GM21423 (cell line): ENCODE results near the gene FUT7.

ENCODE experiments used
- ATAC-seq: cut with Tn5 transposase; IDR thresholded peaks from one replicate; pipeline ENCODE4 v1.9.1; 2021; ENCODE audit warnings: mild to moderate bottlenecking, moderate library complexity; ENCODE audit not compliant: unreplicated experiment

Gene FUT7

GRCh38 chr9:136985027-136985602 is 46.8 kb downstream of the FUT7 start:
- ATAC-seq, result no peak

- no peak for ATAC-seq
Observed at GRCh38 chr9:136984464-136985026, 47.3 kb downstream of the FUT7 start.

DNA sequence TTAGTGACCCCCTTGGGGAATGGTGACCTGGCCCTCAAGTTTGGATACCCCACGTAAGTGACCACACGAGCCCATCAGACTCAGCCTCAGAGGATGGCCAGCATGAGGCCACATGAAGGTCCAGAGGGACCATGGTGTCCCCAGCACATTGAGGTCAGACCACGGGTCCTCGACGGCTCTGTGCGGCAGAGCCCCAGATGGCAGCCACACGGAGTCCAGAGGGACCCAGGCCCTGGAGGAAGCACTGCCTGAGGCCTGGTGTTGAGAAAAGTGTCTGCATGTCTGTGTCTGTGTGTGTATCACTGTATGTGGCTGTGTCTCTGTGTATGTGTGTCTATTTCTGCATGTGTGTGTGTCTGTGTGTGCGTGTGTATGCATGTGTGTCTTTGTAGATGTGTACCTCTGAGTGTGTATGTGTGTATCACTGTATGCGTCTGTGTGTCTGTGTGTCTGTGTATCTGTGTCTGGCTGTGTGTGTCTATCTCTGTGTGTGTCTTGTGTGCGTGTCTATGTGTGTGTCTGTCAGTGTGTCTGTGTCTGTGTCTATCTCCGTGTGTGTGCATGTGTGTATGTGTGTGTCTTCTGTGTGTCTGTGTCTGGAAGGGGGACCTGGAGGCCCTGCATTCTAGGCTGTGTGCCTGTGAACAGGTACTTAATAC is 48.1 kb downstream of the FUT7 start:
- ATAC-seq, result no peak

DNA sequence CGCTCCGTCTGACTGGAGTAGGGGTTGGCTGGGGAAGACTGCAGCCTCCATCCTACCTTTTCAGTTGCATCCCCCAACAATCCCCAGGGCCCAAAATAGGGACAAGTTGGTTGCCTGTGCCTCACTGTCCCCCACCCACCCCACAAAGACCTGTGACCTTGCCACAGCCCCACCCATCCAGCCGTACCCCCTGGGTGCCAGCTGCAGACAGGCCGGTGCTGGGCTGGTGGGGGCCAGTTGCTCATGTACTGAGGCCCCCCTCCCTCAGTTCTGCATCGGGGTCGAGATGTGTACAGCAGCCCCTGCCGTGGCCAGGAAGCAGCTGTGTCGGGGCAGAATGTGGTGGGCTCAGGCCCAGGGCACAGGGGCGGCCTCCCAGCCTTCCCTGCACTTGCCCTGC is 48.7 kb downstream of the FUT7 start:
- no peak for ATAC-seq

- no peak for ATAC-seq
Observed at GRCh38 chr9:136982232-136983051, 49.4 kb downstream of the FUT7 start, which contains the start of gene LCNL1. Gene LCNL1, plus strand, starts transcription at chr9:136982993. Its CDS starts 594 bp downstream, at chr9:136983587.

- no peak for ATAC-seq
Observed at GRCh38 chr9:136981588-136982231, 50.2 kb downstream of the FUT7 start.

DNA sequence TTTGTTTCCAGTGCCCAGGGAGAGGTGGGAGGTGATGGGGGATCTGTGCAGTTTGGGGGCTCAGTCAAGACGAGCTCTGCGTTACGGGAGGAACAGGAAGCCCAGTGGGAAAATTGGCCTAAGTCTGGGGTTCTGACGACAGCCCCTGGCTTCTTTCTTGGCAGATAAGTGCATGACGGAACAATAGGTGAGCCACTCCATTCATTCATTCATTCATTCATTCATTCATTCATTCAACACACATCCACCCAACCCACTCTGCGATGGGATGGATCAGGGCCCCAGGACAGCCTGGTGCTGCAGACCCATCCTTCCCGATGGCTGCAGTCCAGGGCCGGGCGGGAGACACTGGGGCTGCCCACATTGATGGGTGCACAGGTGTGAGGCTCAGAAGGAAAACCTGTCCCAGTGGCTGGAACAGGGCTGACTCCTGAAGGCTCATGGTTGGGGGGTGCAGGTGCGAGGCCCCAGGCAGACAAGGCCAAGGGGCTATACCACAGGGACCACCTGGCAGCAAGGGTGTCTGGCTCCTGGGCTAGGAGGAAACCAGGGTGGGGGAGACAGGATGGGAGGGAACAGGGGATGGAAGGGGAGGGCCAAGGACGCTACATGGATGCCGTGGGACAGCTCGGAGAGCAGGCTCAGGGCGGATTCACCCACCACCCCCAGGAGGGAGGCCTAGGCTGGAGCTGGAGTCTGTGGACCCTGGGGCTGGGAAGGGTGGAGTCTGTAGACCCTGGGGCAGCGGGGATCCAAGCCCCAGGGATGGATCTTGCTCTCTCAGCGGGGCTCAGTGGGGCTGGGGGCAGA is 51.0 kb downstream of the FUT7 start:
- no peak for ATAC-seq
